Smooth muscle cell of bladder (primary cell): ENCODE results near the gene CFL2. TPM values are rescaled to one million over a fixed set of nuclear protein-coding genes. Genes with fewer than 3 reads are reported as not detected.

Source experiments
- total RNA-seq: library from RNA; depleted of rRNA; stranded (reverse); fragments of >200 nt; gene quantifications from 2 replicates; pipeline ENCODE4 v1.2.3, GENCODE V29; 2014

Gene CFL2
- 63.9 and 107 TPM in 2 replicates for total RNA-seq

DNA sequence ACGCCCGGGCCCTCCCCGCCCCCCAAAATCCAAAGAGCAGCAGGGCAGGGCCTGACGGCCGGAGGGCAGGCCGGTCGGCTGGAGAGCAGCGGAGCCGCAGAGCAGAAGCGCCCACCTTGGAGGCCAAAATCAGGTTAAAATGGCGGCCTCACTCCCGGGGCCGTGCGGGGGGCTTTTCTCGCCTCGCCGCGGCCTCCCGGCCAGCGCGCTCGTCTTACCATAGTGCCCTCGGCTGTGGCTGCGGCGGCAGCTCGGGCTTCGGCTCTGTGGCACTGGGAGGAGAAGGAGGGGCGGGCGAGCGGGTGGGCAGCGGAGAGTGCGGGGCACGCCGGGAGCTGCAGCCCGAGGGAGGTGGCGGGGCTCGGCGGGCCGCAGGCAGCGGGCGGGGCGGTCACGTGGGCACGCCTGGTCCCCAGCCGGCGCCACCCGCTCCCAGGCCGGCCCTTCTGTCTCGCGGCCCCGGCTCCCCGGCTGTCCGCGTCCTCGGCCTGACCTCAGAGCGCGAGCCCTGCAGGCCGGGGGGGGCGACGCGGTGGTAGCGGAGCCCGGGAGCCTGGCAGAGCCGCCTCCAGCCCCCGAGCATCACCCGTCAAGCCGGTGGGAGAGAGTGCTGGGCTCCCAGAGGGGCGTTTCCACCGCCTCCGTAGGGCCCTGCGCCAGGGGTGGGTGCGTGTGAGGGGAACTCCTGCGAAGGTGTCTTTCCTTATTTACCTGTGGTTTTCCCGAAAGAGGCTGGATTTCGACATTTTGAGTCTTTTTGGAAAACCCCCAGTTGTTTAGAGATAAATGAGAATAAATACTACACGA lies at the start of gene CFL2:
CFL2 (minus strand) TSS at position 274 of the 807 bp plus-strand sequence; CDS start at position 221, 53 bp downstream.

Other genes starting within 250 kb of the CFL2 start
- gene EAPP, start 174.9 kb downstream of the CFL2 start, total RNA-seq, result 51.4 and 63.9 TPM in 2 replicates
- gene SNX6, start 84.4 kb downstream of the CFL2 start, total RNA-seq, result 89.0 and 91.8 TPM in 2 replicates
- 20.3 and 24.6 TPM in 2 replicates for gene BAZ1A, start 160.8 kb upstream of the CFL2 start, total RNA-seq